SK-N-SH treated with all-trans-retinoic acid at 6 μM for 48 hours (cell line): Measurements from ENCODE around the gene ALDH1A2.

Experiments
- CREB5 ChIP-seq: fragments of 250-450 bp; sonication (Bioruptor Pico); IDR thresholded peaks from 2 replicates; pipeline ENCODE4 v1.5.1; 2020; ENCODE audit warnings: low read depth, mild to moderate bottlenecking, moderate library complexity
- GLIS3 ChIP-seq: fragments of 250-450 bp; sonication (Bioruptor Pico); IDR thresholded peaks from 2 replicates; pipeline ENCODE4 v1.5.0; 2020; ENCODE audit warnings: mild to moderate bottlenecking, moderate library complexity
- ISL1 ChIP-seq: fragments of 250-450 bp; sonication (Bioruptor Pico); IDR thresholded peaks from 2 replicates; pipeline ENCODE4 v2.1.2; 2022; ENCODE audit warnings: mild to moderate bottlenecking, moderate library complexity
- PATZ1 ChIP-seq: fragments of 250-450 bp; sonication (Bioruptor Pico); IDR thresholded peaks from 2 replicates; pipeline ENCODE4 v1.8.0; 2020; ENCODE audit warnings: mild to moderate bottlenecking, moderate library complexity, borderline replicate concordance
- PPARA ChIP-seq: fragments of 250-450 bp; sonication (Bioruptor Pico); IDR thresholded peaks from 2 replicates; pipeline ENCODE4 v1.5.0; 2020; ENCODE audit warnings: mild to moderate bottlenecking, borderline replicate concordance
- RARB ChIP-seq: fragments of 250-450 bp; sonication (Bioruptor Pico); IDR thresholded peaks from 2 replicates; pipeline ENCODE4 v1.8.0; 2021; ENCODE audit warnings: mild to moderate bottlenecking, moderate library complexity
- SNAI2 ChIP-seq: fragments of 250-450 bp; sonication (Bioruptor Pico); IDR thresholded peaks from 2 replicates; pipeline ENCODE4 v1.5.0; 2020; ENCODE audit warnings: mild to moderate bottlenecking, moderate library complexity
- TOX ChIP-seq: fragments of 250-450 bp; sonication (Bioruptor Pico); IDR thresholded peaks from 2 replicates; pipeline ENCODE4 v1.8.0; 2021; ENCODE audit warnings: mild to moderate bottlenecking, moderate library complexity, borderline replicate concordance
- ZFP3 ChIP-seq: fragments of 250-450 bp; sonication (Bioruptor Pico); IDR thresholded peaks from 2 replicates; pipeline ENCODE4 v1.5.0; 2020; ENCODE audit warnings: mild to moderate bottlenecking, moderate library complexity
- ZFP30 ChIP-seq: fragments of 450-650 bp; formaldehyde crosslinking; IDR thresholded peaks from 2 replicates; pipeline ENCODE4 v1.5.0; 2022; ENCODE audit warnings: mild to moderate bottlenecking, moderate library complexity
- ZNF8 ChIP-seq: fragments of 450-650 bp; formaldehyde crosslinking; IDR thresholded peaks from 2 replicates; pipeline ENCODE4 v1.5.0; 2020; ENCODE audit warnings: mild to moderate bottlenecking, moderate library complexity

GRCh38 chr15:57921371-57921770 lies 144.1 kb downstream of the ALDH1A2 start:
- TF ChIP-seq RARB (CRISPR knock-in tag) (no peak), PPARA (CRISPR knock-in tag) (no peak), ZNF8 (CRISPR knock-in tag) (no peak), CREB5 (CRISPR knock-in tag) (no peak), PATZ1 (CRISPR knock-in tag) (no peak), ZFP3 (no peak), GLIS3 (CRISPR knock-in tag) (no peak), ISL1 (CRISPR knock-in tag) (no peak), ZFP30 (CRISPR knock-in tag) (no peak), SNAI2 (CRISPR knock-in tag) (no peak), TOX (CRISPR knock-in tag) (no peak)
